Measurements from ENCODE around the gene NADSYN1.

DNA sequence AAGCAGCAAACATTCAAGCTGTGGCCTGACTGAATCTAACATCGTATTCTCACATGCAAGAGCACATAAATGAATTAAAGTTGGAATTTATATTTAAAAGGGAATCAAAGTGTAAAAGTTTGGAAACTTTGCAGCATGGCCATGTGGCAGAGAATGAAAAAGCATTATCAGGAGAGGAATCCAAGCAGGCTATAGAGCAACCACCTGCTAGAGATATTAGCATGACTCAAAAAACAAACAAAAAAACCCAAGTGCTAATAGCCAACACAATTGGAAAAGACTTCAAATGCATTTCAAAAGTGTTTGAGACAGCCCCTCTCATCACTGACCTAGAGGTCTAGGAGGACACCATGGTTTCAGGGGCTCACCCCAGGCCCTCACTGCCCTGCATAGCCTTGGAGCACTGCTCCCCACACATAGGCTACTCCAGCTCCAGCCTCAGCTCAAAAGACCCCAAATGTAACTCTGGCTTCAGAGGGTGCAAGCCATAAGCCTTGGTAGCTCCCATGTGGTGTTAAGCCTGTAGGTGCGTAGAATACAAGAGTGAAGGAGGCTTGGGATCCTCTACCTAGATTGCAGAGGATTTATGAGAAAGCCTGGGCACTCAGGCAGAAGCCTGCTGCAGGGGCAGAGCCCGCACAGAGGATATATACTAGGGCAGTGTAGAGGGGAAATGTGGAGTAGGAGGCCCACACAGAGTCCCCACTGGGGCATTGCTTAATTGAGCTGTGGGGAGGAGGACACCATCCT, 72.4 kb downstream of the NADSYN1 start:
- TF ChIP-seq, protein P1, sequence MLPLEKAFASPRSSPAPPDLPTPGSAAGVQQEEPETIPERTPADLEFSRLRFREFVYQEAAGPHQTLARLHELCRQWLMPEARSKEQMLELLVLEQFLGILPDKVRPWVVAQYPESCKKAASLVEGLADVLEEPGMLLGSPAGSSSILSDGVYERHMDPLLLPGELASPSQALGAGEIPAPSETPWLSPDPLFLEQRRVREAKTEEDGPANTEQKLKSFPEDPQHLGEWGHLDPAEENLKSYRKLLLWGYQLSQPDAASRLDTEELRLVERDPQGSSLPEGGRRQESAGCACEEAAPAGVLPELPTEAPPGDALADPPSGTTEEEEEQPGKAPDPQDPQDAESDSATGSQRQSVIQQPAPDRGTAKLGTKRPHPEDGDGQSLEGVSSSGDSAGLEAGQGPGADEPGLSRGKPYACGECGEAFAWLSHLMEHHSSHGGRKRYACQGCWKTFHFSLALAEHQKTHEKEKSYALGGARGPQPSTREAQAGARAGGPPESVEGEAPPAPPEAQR (CRISPR knock-in tag; IDR thresholded peaks at IDR 0.05), result no peak
- TF ChIP-seq, protein P2, sequence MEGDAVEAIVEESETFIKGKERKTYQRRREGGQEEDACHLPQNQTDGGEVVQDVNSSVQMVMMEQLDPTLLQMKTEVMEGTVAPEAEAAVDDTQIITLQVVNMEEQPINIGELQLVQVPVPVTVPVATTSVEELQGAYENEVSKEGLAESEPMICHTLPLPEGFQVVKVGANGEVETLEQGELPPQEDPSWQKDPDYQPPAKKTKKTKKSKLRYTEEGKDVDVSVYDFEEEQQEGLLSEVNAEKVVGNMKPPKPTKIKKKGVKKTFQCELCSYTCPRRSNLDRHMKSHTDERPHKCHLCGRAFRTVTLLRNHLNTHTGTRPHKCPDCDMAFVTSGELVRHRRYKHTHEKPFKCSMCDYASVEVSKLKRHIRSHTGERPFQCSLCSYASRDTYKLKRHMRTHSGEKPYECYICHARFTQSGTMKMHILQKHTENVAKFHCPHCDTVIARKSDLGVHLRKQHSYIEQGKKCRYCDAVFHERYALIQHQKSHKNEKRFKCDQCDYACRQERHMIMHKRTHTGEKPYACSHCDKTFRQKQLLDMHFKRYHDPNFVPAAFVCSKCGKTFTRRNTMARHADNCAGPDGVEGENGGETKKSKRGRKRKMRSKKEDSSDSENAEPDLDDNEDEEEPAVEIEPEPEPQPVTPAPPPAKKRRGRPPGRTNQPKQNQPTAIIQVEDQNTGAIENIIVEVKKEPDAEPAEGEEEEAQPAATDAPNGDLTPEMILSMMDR (IDR thresholded peaks at IDR 0.05), result no peak
- TF ChIP-seq SOX15 (CRISPR knock-in tag; IDR thresholded peaks at IDR 0.05) (no peak), ZNF138 (CRISPR knock-in tag; conservative IDR thresholded peaks at IDR 0.05) (no peak), JAZF1 (CRISPR knock-in tag; IDR thresholded peaks at IDR 0.05) (no peak), TEAD1 (CRISPR knock-in tag; IDR thresholded peaks at IDR 0.05) (no peak), SMAD3 (CRISPR knock-in tag; IDR thresholded peaks at IDR 0.05; ENCODE audit: borderline replicate concordance) (no peak), ZNF263 (CRISPR knock-in tag; IDR thresholded peaks at IDR 0.05; ENCODE audit: low read depth) (no peak), FOXK1 (CRISPR knock-in tag; IDR thresholded peaks at IDR 0.05) (no peak), GABPB1 (CRISPR knock-in tag; IDR thresholded peaks at IDR 0.05) (no peak)
- TF ChIP-seq, protein P3, sequence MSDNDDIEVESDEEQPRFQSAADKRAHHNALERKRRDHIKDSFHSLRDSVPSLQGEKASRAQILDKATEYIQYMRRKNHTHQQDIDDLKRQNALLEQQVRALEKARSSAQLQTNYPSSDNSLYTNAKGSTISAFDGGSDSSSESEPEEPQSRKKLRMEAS (CRISPR knock-in tag; IDR thresholded peaks at IDR 0.05), result no peak
- TF ChIP-seq, protein P4, sequence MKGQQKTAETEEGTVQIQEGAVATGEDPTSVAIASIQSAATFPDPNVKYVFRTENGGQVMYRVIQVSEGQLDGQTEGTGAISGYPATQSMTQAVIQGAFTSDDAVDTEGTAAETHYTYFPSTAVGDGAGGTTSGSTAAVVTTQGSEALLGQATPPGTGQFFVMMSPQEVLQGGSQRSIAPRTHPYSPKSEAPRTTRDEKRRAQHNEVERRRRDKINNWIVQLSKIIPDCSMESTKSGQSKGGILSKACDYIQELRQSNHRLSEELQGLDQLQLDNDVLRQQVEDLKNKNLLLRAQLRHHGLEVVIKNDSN (CRISPR knock-in tag; IDR thresholded peaks at IDR 0.05), result no peak
- TF ChIP-seq, protein P5, sequence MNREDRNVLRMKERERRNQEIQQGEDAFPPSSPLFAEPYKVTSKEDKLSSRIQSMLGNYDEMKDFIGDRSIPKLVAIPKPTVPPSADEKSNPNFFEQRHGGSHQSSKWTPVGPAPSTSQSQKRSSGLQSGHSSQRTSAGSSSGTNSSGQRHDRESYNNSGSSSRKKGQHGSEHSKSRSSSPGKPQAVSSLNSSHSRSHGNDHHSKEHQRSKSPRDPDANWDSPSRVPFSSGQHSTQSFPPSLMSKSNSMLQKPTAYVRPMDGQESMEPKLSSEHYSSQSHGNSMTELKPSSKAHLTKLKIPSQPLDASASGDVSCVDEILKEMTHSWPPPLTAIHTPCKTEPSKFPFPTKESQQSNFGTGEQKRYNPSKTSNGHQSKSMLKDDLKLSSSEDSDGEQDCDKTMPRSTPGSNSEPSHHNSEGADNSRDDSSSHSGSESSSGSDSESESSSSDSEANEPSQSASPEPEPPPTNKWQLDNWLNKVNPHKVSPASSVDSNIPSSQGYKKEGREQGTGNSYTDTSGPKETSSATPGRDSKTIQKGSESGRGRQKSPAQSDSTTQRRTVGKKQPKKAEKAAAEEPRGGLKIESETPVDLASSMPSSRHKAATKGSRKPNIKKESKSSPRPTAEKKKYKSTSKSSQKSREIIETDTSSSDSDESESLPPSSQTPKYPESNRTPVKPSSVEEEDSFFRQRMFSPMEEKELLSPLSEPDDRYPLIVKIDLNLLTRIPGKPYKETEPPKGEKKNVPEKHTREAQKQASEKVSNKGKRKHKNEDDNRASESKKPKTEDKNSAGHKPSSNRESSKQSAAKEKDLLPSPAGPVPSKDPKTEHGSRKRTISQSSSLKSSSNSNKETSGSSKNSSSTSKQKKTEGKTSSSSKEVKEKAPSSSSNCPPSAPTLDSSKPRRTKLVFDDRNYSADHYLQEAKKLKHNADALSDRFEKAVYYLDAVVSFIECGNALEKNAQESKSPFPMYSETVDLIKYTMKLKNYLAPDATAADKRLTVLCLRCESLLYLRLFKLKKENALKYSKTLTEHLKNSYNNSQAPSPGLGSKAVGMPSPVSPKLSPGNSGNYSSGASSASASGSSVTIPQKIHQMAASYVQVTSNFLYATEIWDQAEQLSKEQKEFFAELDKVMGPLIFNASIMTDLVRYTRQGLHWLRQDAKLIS (CRISPR knock-in tag; IDR thresholded peaks at IDR 0.05; ENCODE audit: borderline replicate concordance), result no peak

Data from WTC11 (cell line).